HG02884 (cell line): ENCODE measurements around the gene ZNRD2.

Experiments used
- ATAC-seq: cut with Tn5 transposase; IDR thresholded peaks from one replicate; pipeline ENCODE4 v1.9.1; 2021; ENCODE audit warnings: mild to moderate bottlenecking, moderate library complexity; ENCODE audit not compliant: unreplicated experiment

ZNRD2 gene

DNA sequence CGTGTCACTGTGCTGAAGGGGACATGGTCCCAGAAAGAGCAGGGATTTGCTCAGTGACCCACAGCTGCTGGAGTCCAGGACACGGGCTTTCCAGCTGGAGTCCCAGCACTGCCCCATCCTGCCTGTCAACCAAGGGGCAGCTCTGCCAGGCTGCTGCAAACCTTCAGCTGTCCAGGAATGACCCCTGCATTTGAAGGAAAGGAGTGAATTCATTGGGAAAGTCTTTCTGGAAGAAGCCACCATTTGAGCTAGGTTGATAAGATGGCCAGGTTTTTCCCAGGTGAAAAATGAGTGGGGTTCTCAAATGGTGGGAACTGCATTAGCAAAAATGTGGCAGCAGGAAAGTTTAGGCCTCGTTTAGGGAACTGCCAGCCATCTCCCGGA, 16.0 kb downstream of the ZNRD2 start:
- ATAC-seq = no peak

DNA sequence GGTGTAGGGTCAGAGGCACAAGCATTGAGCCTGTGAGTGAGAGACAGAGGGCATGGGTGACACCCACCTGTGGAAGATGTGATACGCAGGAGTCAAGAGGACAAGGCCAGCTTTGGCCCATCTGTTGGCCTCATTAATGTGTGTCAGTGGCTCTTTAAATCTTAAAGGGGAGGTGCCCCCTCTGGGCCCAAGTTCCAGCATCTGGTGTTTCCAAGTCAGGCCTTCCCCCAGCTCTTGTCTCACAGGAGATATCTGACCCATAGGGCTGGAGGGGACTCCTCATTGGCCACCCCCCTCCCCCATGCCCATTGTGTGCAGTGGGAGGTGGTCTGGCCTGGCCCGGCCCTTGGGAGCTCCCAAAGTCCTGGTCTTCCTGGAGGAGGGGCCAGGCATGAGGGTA, 16.4 kb downstream of the ZNRD2 start:
- no peak for ATAC-seq

DNA sequence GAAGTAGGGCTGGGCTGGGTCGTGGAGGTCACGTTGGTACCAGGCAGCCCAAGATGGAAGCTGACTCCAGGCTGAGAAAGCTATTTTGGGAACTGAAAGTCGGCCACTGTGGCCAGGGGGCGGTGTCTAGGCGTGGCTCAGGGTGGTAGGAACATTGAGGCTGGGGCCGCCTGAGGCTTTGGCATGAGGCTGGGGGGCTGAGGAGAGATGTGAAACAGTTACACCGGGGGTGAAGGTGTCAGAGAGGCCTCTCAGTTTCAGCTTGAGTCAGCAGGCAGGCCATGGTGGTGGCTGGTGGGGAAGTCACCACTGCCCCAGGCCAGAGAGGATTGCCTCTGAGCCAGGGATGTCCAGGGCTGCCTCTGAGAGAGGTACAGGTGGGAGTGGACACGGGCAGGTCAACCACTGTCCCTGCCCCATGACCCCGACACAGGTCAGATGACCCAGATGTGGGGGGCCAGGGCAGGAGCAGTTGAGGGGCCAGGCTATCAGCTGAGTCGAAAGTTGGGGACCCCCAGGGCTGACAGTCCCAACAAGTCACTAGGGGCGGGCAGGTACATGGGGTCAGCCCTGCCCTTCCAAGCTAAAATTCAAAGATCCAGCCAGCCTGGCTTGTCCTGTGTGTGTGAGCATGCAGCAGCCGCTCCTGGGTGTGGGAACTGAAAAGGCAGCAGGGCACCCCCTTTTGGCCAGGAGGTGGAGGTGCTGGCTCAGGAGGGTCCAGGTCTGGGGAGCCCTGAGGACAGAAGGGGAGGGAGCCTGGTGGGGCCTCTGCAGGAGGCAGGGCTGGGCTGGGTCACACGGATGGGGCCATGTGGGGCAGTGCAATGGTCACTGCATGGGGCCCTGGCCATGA, 18.1 kb downstream of the ZNRD2 start:
- peak; percentile 71 for ATAC-seq

DNA sequence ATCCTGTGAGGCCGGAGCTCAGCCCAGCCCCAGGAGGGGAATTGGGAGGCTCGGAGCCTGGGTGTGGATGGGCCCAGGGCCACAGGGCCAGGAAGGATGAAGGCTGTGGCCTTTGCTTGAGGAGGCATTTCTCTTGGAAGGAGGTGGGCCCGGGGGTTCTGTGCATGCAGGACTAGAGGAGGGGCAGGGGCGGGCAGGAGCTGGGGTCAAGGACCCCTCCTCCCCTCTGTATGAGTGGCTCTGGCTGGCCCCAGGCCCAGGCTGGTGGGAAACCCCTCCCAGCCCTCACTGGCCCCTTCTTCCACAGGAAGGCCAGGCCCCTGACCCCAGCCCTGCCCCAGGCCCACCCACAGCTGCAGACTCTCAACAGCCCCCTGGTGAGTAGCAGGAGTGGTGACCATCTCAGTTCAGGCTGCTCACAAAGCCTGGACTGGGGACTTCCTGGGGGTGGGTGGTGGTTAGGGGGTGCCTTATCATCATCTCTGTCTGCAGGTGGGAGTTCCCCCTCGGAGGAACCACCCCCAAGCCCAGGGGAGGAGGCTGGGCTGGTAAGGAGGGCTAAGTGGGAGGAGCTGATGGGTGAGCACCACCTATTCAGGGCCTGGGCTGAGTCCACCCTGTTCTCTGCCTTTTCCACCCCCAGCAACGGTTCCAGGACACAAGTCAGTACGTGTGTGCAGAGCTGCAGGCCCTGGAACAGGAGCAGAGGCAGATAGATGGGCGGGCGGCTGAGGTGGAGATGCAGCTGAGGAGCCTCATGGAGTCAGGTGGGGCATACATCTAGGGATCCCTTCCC, 19.4 kb downstream of the ZNRD2 start:
- ATAC-seq = no peak

DNA sequence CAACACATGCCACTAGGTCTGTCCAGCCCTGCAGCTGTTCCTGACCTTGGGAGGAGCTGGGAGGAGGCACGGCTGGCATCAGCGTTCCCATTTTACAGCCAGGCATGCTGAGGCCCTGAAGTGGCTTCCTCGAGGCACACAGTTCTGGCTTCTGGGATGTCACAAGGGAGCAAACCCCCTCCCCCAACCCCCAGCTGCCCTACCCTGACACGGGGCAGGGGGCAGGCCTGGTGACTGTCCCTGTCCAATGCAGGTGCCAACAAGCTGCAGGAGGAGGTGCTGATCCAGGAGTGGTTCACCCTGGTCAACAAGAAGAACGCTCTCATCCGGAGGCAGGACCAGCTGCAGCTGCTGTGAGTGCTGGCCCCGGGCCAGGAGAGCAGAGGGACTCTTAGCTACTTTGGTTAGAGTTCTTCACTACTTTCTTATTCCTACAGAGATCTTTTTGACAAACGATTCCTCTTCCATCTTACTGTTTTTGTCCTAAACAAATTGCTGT, 20.0 kb downstream of the ZNRD2 start:
- no peak for ATAC-seq

DNA sequence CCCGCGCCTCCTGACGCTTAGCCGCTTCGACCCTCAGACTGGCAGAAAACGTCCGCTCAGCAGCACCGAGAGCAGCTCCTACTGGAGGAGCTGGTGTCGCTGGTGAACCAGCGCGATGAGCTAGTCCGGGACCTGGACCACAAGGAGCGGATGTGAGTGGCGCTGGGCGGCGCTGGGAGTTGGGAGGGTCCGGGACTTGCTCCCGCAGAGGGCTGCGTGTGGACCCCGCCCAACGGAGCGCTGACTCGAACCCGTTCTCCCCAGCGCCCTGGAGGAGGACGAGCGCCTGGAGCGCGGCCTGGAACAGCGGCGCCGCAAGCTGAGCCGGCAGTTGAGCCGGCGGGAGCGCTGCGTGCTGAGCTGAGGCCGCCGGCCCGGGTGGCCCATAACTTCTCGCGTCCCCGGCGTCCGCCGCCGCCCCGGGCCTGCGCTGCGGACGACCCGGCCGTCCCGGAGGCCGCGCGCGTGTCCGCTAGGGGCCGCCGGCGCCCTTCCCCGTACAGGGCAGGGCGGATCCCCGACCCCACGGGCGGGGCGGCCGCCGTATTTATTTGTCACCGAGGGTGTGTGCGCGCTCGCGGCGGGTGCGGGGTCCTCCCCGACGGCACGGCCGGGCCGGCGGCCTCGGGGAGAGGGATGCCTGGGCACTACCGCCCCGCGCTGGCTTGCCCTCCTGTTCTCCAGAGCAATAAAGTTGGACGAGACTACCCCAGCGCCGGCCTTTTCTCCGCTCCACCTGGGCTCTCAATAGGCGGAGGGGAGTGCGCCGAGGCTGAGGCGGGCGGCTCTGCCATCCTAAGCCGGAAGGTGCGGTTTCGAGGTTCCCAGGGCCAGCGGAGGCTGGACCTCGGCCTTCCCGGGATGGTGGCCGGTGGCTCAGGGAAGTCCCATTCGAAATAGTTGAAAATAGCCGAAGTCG, 21.9 kb downstream of the ZNRD2 start:
- ATAC-seq = no peak

DNA sequence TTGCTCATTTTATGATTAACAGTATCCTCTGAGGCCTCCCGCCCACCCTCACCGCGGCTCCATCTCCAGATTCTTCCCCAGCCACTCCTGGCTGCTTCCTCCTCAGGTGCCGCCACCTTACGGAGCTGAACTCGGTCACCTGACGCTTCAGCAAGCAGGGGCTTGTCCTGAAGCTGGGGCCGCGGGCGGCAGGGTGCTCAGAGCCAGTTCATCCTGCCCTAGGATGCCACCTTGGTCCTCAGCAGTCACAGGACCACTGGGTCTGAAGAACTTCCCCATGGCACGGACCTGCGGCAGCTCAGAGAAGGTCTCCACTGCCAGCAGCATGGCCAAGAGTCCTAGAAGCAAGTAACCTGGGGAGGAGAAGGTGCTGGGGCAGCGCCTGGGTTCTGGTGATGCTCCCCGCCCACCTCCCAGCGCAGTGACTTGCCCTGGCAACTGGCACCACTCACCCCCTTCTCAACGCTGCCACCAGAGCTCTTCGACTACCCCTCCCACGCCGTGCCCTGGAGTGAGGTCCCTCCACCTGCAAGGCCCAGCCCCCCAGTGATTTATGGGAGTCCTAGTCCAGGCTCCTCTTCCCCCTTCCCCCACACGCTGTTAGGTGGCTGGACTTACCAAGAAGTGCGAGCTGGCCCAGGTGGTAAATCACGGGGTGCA, 22.7 kb downstream of the ZNRD2 start:
- ATAC-seq = no peak

DNA sequence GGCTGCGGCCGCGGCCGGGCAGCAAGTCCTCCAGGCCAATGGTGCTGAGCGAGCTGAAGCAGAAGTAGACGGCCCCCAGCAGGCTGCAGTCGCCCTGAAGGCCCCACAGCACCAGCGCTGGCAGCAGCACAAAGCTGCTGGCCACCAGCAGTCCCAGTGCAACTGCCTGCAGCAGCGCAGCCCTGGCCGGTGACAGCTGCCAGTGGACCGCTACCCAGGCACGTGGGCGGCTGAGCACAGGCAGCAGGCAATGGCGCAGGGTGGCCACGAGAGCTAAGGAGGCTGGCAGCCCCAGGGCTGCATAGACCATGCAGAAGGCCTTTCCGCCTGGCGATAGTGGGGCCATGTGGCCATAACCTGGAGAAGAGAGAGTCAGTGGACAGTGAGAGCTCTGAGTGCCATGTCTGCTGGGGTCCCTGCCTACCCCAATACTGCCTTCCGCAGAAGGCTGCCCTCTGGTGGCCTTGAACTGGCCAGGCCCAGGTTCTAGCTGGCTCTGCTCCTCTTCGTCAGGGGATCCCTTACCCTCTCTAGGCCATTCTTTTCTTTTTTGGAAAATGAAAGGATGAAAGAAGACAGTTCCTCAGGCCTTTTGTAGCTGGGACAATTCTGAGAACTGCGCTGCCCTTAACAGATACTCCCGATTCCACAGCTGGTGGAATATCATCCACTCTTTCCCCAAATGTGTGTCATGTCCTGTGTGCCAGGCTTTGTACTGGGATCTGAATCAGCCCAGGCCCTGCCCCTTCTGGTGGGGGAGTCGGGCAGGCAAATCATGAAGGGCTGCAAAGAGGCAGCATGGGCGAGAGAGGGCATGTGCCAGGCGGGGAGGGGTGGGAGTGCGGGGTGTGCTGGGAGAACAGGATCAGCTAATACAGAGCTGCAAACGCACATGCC, 23.5 kb downstream of the ZNRD2 start:
- no peak for ATAC-seq

DNA sequence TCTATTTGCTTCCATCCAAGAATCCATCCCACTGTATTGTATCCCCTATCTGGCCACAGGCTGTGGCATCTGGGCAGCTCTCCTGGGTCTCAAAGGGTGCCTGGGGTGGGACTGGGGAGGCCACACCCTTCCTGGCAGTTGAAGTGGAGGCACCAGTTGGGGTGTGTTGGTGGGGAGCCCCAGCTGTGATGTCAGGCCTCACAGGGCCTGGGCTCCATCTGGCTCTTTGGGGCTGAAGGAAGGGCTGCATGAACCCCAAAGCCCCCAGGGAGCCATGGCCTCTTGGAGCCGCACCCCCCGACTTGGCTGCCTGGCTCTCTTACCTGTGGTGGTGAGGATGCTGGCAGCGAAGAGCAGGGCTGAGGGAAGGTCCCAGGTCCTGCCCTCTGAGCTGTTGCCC, 24.9 kb downstream of the ZNRD2 start:
- no peak for ATAC-seq

DNA sequence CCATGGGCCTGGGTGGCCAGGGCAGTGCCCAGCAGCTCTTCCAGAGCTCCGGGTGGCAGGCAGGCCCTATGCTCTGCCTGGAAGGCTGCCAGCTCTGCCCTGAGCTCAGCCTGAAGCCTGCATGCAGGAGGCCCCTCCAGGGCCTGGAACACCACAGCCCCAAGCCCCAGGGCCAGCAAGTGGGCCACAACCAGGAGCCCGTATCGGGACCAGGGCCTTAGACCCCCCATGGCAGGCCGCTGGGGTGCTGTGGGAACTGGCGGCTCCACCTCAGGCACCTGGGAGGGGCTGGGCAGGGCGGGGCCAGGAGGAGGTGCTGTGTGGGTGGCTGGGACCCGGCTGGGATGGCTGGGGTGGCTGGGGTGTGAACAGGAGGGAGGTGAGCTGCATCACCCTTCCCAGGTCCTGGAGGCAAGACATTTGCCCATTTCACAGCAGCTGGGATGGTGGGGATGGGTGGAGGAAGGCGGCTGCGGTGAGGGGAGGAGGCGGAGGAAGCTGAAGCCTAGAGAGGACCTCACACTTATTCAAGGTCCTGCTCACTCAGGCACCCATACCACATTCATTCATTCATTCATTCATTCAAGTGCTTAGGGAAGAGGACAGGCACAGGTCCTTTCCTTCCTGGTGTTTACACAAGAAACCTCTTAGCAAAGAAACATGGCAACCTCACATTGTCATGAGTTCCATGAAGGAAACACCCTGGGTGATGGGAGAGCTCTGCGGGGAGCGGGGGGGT, 25.4 kb downstream of the ZNRD2 start, which contains the start of gene KCNK7:
Gene KCNK7, minus strand, starts transcription at position 258 of the 739 bp plus-strand sequence. Its CDS starts 28 bp downstream, at position 230.
- no peak for ATAC-seq

DNA sequence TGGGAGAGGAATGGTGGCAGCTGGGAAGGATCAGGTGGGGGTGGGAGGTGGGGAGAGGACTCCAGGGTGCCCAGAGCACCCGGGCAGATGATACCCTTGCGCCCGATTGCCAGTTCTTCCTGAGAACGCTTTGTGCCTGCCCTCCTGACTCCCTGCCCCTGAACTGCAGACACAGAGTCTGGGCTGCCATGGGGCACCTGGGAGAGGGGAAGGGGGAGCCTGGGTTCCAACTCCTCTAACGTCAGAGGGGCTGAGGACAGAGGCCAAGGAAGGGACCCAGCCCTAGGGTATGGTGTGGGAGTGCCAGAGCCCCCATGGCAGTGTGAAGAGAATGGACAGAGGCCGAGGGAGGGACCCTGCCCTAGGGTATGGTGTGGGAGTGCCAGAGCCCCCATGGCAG, 26.2 kb downstream of the ZNRD2 start:
- no peak for ATAC-seq

DNA sequence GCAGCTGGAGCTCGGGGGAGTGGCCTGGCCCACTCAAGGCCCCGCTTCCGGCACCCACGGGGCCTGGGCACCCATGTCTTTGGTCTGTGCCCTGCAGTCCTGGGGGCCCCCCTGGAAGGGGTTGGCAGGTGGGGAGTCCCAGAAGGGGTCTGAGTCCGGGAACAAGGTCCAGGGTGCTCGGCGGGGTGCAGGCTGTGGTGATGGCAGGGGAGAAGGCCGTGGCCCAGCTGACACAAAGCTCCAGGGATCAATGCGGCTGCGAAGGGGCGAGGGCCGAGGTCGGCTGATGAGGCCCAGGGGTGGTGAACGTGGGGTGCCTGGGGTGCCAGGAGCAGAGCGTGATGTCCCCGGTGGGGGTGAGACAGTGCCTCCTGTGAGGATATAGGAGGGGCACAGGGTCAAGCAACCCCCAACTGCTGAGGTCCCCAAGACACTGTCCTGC, 28.0 kb downstream of the ZNRD2 start:
- no peak for ATAC-seq

DNA sequence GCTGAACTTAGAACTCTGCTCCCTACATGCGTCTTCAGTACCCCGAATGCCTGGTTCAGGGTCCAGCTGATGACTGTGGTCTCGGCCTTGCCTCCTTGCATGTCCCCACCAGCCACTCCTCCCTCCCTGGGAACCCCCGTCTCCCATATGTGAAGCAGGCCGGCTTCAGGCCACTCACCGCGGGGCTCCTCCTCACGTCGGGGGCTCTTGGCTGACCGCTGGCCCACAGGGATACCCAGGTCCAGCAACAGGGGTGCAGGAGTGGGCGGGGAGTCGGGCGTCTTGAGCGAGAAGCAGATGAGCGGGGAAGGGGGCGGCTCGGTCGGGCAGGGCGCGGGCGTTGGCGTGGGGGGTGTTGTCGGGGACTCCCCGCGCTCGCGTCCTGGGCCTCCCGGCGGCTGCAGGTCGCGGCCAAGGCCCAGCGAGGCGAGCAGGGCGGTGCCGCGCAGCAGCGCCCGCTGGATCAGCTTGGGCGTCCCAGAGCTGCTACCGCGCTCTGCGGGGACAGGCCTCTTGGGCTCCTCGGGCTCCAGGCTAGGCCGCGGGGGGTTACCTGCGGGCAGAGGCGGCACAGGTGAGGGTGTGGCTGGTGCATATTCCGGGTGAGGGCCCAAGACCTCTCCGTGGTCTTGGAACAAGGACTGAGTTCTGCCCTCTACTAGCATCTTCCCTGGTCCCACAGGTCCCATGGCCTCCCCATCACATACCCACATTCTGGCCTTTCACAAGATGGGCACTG, 29.1 kb downstream of the ZNRD2 start:
- no peak for ATAC-seq

DNA sequence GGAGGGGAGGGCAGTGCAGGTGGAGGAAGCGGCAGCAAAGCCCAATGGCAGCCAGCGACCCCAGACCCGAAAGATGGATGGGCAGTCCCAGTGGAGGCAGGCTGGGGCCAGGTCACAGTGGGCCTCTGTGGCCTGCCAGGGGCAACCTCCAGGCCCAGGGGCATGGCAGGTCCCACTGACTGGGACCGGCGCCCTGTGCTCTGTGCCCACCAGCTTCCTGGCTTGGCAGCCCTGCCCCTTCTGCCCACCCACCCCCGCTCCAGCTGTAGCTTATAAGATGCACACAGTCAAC, 29.6 kb downstream of the ZNRD2 start:
- no peak for ATAC-seq

DNA sequence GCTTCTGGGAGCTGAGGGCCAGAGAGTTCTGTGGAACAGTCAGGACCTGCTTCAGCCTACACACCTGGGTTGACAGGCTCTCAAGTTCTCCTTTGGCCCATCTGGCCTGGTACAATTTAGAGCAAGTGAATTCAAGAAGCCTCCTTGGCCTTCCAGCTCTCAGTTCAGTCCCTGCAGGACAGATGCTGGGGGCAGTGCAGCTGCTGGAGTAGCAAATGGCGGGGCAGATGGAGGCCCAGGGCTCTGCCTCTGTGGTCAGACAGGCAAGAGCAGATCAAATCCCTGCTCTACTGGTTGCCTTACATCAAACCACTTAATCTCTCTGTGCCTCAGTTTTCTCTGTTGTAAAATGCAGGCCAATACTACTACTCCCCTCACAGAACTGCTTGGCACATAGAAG, 34.0 kb downstream of the ZNRD2 start:
- ATAC-seq = no peak

DNA sequence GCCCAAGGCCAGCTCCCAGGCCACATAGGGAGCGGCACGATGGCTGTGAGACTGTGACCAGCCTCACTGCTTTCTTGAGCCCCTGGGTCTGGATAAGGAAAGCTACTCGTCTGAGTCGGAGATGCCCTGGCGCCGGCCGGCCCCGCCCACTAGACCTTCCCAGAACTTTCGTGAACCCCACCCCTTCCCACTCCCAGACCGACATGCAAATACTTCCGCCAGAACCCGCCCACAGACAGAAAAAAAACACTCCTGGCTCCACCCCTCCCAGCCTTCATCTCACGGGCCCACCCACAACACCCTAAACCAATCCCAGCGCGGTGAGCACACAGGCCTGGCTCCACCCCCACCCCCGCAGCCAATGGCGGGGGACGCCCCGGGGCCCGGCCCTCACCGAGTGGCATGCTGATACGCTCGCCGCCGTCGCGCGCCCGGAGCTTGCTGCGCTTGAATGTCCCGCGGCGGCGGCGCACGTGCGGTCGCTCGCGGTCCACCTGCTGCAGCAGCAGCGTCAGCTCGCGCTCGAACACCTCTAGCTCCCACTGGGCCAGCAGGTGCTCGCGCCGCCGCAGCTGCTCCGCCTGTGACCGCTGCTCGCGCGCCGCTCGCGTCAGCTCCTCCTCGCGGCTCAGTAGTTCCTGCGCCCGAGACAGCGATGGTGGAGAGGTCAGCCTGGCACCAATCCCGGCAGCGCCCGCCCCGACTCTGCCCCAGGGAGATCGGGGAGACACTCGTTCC, 36.8 kb downstream of the ZNRD2 start:
- ATAC-seq = no peak

DNA sequence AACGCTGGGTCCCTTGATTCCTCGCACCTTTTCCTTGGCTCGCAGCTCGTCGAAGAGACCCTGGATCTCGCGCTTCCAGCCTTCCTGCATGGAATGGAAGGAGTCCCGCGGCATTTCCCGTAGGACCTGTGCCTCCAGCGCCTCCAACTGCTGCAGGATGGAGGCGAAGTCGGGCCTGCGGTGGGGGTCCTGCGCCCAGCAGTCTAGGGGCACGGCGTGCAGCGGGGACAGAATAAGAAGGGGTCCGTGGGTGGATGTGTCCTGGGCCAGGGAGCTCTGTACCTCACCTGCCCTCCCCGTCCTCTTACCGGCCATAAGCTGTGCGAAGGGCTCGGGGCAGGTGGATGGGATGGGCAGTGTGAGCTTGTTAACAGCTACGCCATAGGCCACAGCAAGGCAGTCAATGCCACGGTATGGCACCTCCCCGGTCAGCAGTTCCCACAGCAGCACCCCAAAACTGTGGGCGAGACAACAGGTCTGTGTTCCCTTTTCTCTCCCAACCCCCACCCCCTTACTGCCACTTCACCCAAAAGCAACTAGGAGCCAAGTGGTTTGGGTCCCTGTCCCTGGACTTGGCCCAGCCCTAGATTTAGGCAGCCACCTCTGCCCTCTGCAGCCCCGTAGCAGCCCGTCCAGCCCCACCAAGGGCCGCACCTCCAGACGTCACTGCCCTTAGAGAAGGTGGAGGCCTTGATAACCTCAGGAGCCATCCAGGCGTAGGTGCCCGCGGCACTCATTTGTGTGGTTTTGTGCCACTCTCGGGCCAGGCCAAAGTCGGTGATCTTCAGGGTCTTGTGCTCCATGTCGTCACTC, 37.5 kb downstream of the ZNRD2 start:
- ATAC-seq = no peak
